NCI-H2029 treated with DMSO at 0.1 percent for 48 hours (cell line): Measurements from ENCODE around the gene RSPO4.
"Not testable (repeated sequence)": the region's sequence is repeated elsewhere in the genome, so short reads cannot be mapped to it uniquely, and the experiment has no call there.

Experiments used
- DNase-seq: peaks from one replicate; lab custom pipeline; 2025; lab: John Stamatoyannopoulos, UW

The RSPO4 gene

GRCh38 chr20:1003920-1004697, 2.0 kb upstream of the RSPO4 start:
- no peak for DNase-seq

DNA sequence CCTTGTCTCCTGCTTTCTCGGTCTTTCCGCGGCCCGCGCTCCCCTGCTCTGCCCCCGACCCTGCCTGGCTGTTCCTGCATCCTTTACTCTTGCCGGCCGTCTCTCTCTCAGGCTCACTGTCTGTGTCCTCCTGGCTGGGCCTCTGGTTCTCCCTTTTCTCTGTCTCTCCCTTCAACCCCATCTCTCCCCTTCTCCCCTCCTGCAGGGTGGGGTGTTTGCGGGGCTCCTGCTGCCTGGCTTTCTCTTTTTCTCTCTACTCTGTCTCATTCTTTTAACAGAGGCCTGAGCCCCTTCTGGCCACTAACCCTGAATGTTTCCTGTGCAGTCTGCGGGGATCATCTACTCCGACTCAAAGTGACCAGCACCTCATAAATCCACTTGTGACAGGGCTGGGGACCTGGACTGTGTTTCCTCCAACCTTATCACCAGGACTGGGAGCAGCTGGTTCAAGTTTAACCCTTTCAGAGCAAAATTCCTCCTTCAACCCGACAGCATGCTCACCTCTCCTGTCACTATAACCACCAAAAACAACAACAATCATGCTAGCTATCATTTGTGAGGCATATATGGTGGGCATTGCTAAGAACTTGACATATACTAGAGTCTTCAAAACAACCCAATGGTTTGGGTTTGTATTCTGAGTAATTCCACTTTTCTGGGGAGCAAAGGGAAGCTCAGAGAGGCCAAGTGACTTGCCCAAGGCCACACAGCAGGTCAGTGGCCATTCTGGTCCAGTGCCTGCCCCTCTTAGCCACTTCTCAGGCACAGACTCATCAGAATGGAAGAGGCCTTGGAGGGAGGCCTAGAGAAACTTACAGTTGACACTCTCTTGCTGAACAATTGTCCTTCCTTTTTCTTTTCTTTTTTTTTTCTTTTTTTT, 811 bp upstream of the RSPO4 start:
- DNase-seq, result no peak

DNA sequence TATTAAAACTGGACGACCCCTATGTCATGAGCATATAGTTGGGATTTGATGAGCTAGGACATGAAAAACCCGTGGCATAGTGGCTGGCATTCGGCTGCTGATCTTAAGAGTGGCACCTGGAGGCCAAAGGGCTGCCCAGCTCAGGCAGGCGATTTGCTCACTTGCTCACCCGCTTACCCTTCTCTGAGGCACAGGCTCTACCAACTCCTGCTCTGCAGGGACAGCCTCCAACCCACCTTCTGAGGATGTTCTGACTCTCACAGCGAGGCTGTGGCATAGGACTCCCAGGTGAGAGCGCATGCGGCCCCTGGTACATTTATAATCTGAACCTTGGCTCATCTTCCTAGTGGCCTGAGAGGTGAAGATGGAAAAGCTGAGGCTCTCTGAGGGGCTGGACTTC, 995 bp downstream of the RSPO4 start:
- DNase-seq, result no peak

- no peak for DNase-seq
These were observed 3.8 kb downstream of the RSPO4 start for GRCh38 chr20:998231-998830.

GRCh38 chr20:997486-997885, 4.6 kb downstream of the RSPO4 start:
- no peak for DNase-seq

DNA sequence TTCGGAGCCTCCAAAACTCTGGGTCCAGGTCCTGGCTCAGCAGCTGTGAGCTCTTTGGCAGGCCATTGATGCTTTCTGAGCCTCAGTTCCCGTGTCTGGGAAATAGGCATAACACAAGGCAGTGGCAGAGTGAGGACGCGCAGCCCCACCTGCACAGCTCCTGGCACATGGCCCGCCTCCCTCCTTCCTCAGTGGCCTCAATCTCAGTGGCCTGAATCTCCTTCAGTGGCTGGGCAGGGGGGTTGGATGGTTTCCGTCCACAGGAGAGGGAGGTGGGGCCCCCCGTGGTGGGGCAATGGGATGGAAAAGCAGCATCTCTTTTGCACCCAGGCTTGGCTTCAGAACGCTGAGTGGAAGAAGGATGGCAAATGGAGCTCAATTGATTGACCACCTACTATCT, 5.1 kb downstream of the RSPO4 start:
- DNase-seq, result no peak

GRCh38 chr20:995170-995569, 6.9 kb downstream of the RSPO4 start:
- DNase-seq, result no peak

GRCh38 chr20:992801-993535, 9.1 kb downstream of the RSPO4 start:
- no peak for DNase-seq

- DNase-seq, result no peak
These were observed 10.3 kb downstream of the RSPO4 start for GRCh38 chr20:991850-992249.

DNA sequence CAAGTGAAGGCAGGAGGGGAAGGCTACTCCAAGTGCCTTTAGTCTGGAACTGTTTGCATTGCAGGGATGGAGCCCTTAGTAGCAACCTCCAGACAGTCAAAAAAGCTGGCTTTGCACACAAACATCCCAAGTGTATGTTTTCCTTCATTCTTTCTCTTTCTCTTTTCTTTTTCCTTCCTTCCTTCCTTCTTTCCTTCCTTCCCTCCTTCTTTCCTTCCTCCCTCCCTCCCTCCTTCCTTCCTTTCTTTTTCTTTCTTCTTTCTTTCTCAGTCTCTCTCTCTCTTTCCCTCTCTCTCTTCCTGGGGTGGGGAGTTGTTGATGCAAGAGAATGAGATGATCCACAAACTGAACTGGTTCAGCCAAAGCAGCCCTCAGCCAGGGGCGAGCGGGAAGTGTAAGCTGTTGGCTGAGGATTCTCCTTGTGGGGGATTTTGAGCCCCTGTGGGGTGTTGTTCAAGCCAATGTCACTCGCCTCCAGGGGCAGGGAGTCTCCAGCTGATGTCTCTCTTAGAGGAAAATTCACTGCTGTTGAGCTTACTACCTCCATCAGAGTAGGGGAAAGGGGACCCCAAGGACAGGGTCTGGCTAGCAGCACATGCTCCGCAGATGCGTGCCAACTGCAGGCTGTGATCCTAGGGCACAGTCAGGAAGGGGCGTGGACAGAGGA, 11.7 kb downstream of the RSPO4 start:
- no peak for DNase-seq

DNA sequence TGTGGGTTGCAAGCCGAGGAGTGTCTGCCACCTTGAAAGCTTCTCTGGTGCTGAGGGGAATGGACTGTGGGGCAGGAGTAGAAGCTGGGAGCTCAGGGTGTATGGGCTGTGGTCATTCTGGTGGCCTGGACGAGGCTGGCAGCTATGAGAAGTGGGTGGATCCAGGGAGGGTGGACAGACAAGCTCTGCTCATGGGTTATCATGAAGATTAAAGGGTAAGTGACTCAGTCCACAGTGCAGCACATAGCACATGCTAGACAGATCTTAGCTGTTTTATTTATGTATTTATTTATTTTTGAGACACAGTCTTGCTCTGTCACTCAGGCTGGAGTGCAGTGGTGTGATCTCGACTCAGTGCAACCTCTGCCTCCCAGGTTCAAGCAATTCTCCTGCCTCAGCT, 13.8 kb downstream of the RSPO4 start:
- DNase-seq, result no peak

GRCh38 chr20:987677-988076, 14.4 kb downstream of the RSPO4 start:
- DNase-seq, result no peak

DNA sequence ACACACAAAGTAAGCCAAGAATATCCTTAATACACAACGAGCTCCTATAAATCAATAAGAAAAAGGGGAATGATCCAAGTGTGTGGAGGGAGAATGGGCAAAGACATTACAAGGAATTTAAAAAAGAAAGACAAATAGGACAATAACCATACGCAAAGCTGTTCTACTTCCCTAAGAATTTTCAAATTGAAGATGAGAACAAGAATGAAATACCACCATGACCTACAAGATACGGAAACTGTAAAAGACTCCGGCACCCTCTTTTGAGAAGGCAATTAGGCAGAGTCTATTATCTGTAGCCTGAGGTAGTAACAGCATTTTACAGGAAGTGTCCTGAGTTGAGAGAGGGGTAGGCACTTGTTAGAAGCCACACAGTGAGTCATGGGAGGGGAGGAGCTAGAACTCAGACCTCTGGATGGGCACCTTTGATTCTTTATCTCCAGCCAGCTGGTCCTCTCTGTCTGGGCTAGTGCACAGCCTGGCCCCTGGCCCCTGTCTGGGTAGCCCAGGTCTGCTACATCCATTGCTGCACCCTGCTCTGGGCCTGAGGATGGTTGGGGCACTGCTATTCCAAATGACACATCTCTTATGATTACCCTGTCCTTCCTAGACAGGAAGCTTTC, 15.3 kb downstream of the RSPO4 start:
- no peak for DNase-seq

GRCh38 chr20:984994-985393, 17.1 kb downstream of the RSPO4 start:
- not testable (repeated sequence) for DNase-seq

- DNase-seq, result no peak
These were observed 19.4 kb downstream of the RSPO4 start for GRCh38 chr20:982754-983153.

DNA sequence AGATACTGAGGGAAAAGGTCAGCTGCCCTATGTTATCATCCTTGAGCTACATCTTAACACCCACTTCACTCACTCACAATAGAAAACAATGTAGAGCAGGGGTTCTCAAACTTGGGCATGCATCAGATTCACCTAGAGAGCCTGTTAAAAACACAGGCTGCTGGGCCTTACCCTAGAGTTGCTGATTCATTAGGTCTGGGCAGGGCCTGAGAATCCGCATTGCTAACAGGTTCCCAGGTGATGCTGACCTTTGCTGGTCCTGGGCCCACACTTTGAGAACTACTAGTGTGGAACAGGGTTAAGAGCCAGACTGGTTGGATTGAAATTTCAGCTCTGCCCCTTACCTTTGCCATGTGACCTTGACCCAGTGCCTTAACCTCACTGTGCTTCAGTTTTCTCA, 25.1 kb downstream of the RSPO4 start:
- DNase-seq, result no peak

- no peak for DNase-seq
These were observed 26.1 kb downstream of the RSPO4 start for GRCh38 chr20:976033-976432.

DNA sequence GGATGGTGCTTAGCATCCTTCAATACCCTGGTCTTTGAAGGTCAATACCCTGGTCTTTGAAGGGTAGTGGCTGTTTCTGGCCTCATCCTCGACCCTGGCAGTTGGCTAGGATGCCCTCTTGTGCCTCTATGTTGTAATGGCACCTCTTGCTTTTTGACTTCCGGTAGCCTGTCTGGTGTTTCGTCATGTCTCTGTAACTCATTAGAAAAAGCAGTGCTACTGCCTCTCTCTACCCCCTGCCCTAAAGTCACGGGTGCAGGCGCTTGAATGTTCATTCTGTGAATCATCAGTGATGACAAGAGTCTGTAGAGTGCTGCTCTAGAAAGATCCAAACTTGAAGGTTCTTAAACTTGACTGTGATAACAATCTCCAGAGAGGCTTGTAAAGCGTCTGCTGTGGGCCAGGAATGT, 28.3 kb downstream of the RSPO4 start:
- no peak for DNase-seq

DNA sequence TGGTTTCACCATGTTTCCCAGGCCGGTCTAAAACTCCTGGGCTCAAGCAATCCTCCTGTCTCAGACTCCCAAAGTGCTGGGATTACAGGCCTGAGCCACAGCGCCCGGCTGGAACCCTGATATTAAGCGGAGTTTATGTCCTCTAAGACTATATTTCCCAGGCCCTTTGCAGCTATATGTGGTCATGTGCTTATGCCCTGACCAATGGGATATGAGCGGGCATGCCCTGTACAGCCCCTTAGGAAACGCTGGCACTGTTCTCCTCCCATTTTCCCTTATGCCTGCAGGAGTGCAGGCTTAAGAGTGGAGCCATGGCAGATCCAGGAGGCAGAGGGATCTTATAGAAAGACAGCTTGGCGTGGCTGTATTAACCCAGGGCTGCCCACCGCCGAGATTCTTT, 29.9 kb downstream of the RSPO4 start:
- DNase-seq, result no peak

- DNase-seq, result no peak
These were observed 30.8 kb downstream of the RSPO4 start for GRCh38 chr20:971346-971745.

DNA sequence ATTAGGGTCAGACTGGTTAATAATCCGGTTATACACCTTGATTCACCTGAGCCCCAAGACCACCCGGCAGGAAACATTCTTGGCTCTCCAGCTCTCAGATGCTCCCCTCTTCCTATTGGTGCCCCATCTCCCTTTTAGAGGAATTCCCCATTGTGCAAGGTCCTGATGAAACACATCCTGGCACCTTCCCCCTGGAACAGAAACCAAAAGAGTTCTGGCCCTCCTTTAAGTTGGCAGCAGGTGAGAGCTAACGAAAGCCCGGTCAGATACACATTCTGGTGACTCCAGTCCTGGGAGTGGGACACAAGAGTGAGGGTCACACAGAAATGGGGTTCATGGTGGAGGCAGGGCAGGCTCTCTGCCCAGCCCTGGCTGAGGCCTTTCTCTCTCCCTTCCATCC, 32.2 kb downstream of the RSPO4 start:
- DNase-seq, result no peak
